Hepatocyte (in vitro differentiated cells): Measurements from ENCODE around the gene IQGAP2. TPM values are rescaled to one million over a fixed set of nuclear protein-coding genes. Genes with fewer than 3 reads are reported as not detected.
A peak's percentile ranks its signal among the peaks of the same experiment; 100 is the strongest.

Experiments used
- DNase-seq: peaks from one replicate; pipeline ENCODE4 v3.0.0-alpha.2; 2016; ENCODE audit warnings: low spot score
- H2AFZ ChIP-seq: fragments of 200-600 bp; sonication (generic); 2 replicates; pipeline ENCODE4 v1.6.0; 2016; ENCODE audit warnings: antibody characterized with exemption, mild to moderate bottlenecking
- H3K27ac ChIP-seq: fragments of 200-600 bp; sonication (generic); 2 replicates; pipeline ENCODE4 v1.5.1; 2016; ENCODE audit warnings: mild to moderate bottlenecking
- H3K27me3 ChIP-seq: fragments of 200-600 bp; sonication (generic); 2 replicates; pipeline ENCODE4 v1.6.1; 2016
- H3K36me3 ChIP-seq: fragments of 200-600 bp; sonication (generic); replicated peaks from 2 replicates; pipeline ENCODE4 v1.5.1; 2016; ENCODE audit warnings: low read depth; ENCODE audit not compliant: insufficient read depth
- H3K4me1 ChIP-seq: fragments of 200-600 bp; sonication (generic); 2 replicates; pipeline ENCODE4 v1.5.1; 2016; ENCODE audit warnings: mild to moderate bottlenecking, moderate library complexity; ENCODE audit not compliant: insufficient read depth
- H3K4me2 ChIP-seq: fragments of 200-600 bp; sonication (generic); 2 replicates; pipeline ENCODE4 v1.6.0; 2016
- H3K4me3 ChIP-seq: fragments of 200-600 bp; sonication (generic); 2 replicates; pipeline ENCODE4 v1.5.1; 2016; ENCODE audit warnings: mild to moderate bottlenecking
- H3K79me2 ChIP-seq: fragments of 200-600 bp; sonication (generic); 2 replicates; pipeline ENCODE4 v1.6.0; 2017; ENCODE audit warnings: mild to moderate bottlenecking
- H3K9me2 ChIP-seq: fragments of 200-600 bp; sonication (generic); replicated peaks from 2 replicates; pipeline ENCODE4 v1.6.0; 2017; ENCODE audit warnings: mild to moderate bottlenecking; ENCODE audit not compliant: insufficient read depth
- H3K9me3 ChIP-seq: fragments of 200-600 bp; sonication (generic); 2 replicates; pipeline ENCODE4 v1.5.1; 2016; ENCODE audit warnings: low read depth, mild to moderate bottlenecking
- H4K20me1 ChIP-seq: fragments of 200-600 bp; sonication (generic); 2 replicates; pipeline ENCODE4 v1.6.0; 2016; ENCODE audit warnings: mild to moderate bottlenecking; ENCODE audit not compliant: insufficient read depth, poor library complexity, severe bottlenecking
- CTCF ChIP-seq: fragments of 200-600 bp; sonication (generic); IDR thresholded peaks from 2 replicates; pipeline ENCODE4 v1.5.1; 2016; ENCODE audit warnings: antibody characterized with exemption, mild to moderate bottlenecking; ENCODE audit not compliant: poor library complexity
- EZH2 ChIP-seq: fragments of 200-600 bp; sonication (generic); IDR thresholded peaks from 2 replicates; pipeline ENCODE4 v1.6.1; 2016; ENCODE audit warnings: antibody characterized with exemption, mild to moderate bottlenecking, borderline replicate concordance
- EZH2phosphoT487 ChIP-seq: fragments of 200-600 bp; sonication (generic); IDR thresholded peaks from one replicate; pipeline ENCODE4 v1.6.1; 2018; ENCODE audit warnings: antibody characterized with exemption, mild to moderate bottlenecking, low read depth, moderate library complexity; ENCODE audit not compliant: unreplicated experiment, severe bottlenecking
- WGBS: methylation state at CpG from one replicate; pipeline ENCODE4 v1.1.6; 2016; ENCODE audit warnings: low lambda C conversion rate; ENCODE audit errors: missing lambda C conversion rate; 5-methylcytosine and 5-hydroxymethylcytosine counted together
- polyA plus RNA-seq: library from polyadenylated mRNA; unstranded; fragments of >200 nt; fragmentation: Nextera tagmentation; extraction: Ambion mirVana; gene quantifications from 2 replicates; pipeline ENCODE4 v1.2.1, GENCODE V29; 2016
- total RNA-seq: library from RNA; depleted of rRNA; stranded (reverse); fragments of >200 nt; gene quantifications from 2 replicates; pipeline ENCODE4 v1.2.3, GENCODE V29; 2014

The IQGAP2 gene
- total and polyA plus RNA-seq, 2 experiments from 2014 or later = 37.2 to 78.9 TPM

GRCh38 chr5:76673125-76673524 is 270.0 kb downstream of the IQGAP2 start:
- Histone ChIP-seq H4K20me1 (no peaks in the 10 kb centered on the region), H3K27me3 (no peaks in the 10 kb centered on the region), H3K9me2 (no peaks in the 10 kb centered on the region), H3K27ac (peak overlapping the region; percentile 18), H3K4me2 (no peak overlapping the region), H3K79me2 (no peaks in the 10 kb centered on the region), H3K36me3 (no peaks in the 10 kb centered on the region), H2AFZ (no peak overlapping the region), H3K4me3 (no peak overlapping the region), H3K9me3 (no peaks in the 10 kb centered on the region), H3K4me1 (peaks cover 9% of the 10 kb centered on the region)
- no peak for DNase-seq
- TF ChIP-seq EZH2phosphoT487 (no peak), EZH2 (no peak), CTCF (no peak)

- 86% methylated on average over 8 of the region's 8 CpGs for WGBS
- Histone ChIP-seq H3K79me2 (no peaks in the 10 kb centered on the region), H3K4me1 (peaks cover 9% of the 10 kb centered on the region), H3K9me2 (no peaks in the 10 kb centered on the region), H3K9me3 (no peaks in the 10 kb centered on the region), H3K36me3 (no peaks in the 10 kb centered on the region), H2AFZ (no peak overlapping the region), H3K4me2 (no peak overlapping the region), H3K4me3 (no peak overlapping the region), H3K27me3 (no peaks in the 10 kb centered on the region), H4K20me1 (no peaks in the 10 kb centered on the region), H3K27ac (no peak overlapping the region)
- TF ChIP-seq EZH2phosphoT487 (no peak), CTCF (no peak), EZH2 (no peak)
- no peak for DNase-seq
Measured at GRCh38 chr5:76674330-76675066, 271.4 kb downstream of the IQGAP2 start.

DNA sequence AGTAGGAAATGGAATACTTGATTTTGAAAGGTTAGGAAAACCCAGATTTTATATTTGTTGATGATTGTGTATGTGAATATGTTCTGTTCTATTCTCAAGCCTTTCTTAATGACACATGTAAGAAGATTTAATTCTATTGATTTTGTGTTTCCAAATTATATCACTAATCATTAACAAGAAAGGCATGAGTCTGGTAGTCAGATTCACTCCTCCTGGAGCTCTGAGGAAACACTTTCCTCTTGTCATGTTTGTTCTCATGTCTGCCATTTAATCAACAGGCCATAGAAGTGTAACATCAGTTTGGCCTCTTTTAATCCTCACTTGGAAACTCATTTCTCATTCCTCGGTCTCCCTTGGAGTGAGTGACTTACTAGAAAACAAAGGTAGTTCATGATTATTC is 272.3 kb downstream of the IQGAP2 start:
- no peaks in the 10 kb centered on the region for H3K9me3 ChIP-seq
- 72% methylated on average over 1 of the region's 1 CpG for WGBS

More for the DNA sequence above, 272.3 kb downstream of the IQGAP2 start:
- DNase-seq = no peak
- H3K27me3 ChIP-seq = no peaks in the 10 kb centered on the region
- no peak overlapping the region for H3K4me2 ChIP-seq
- no peaks in the 10 kb centered on the region for H3K79me2 ChIP-seq
- peaks cover 9% of the 10 kb centered on the region for H3K4me1 ChIP-seq
- no peaks in the 10 kb centered on the region for H3K36me3 ChIP-seq
- H2AFZ ChIP-seq = no peak overlapping the region
- H3K4me3 ChIP-seq = no peak overlapping the region
- no peak overlapping the region for H3K27ac ChIP-seq
- H4K20me1 ChIP-seq = no peaks in the 10 kb centered on the region
- TF ChIP-seq EZH2 (no peak), CTCF (no peak), EZH2phosphoT487 (no peak)
- H3K9me2 ChIP-seq = no peaks in the 10 kb centered on the region
